Activated B cell treated with CpG ODN at 0.5 μM for 24 hours (primary cell): Measurements from ENCODE around the gene TTLL6. TPM values are rescaled to one million over a fixed set of nuclear protein-coding genes. Genes with fewer than 3 reads are reported as not detected.

Experiments
- ATAC-seq: fragments of 200-7000 bp; cut with Tn5 transposase; one replicate; pipeline ENCODE4 v1.10.0; 2021; ENCODE audit warnings: low read depth, mild to moderate bottlenecking, moderate library complexity
- CTCF ChIA-PET: fragments of 350-600 bp; sonication (Branson Sonifier 250); formaldehyde crosslinking; loops from one replicate; lab custom pipeline; 2021; ENCODE audit warnings: antibody characterized with exemption; lab: Charles Lee
- POLR2A ChIA-PET: fragments of 350-600 bp; sonication (Branson Sonifier 250); formaldehyde crosslinking; loops from one replicate; lab custom pipeline; 2021; ENCODE audit warnings: antibody characterized with exemption; lab: Charles Lee
- DNase-seq: peaks from one replicate; pipeline ENCODE4 v3.0.0; 2022
- H3K27ac Mint-ChIP-seq: one replicate; pipeline ENCODE4 v1.8.0; 2020; ENCODE audit warnings: mixed read lengths
- H3K27me3 Mint-ChIP-seq: one replicate; pipeline ENCODE4 v1.8.0; 2021; ENCODE audit warnings: mixed read lengths
- H3K36me3 Mint-ChIP-seq: one replicate; pipeline ENCODE4 v1.8.0; 2021; ENCODE audit warnings: low read depth, mixed read lengths
- H3K4me1 Mint-ChIP-seq: one replicate; pipeline ENCODE4 v1.8.0; 2021; ENCODE audit warnings: mixed read lengths
- H3K4me3 Mint-ChIP-seq: one replicate; pipeline ENCODE4 v1.8.0; 2020; ENCODE audit warnings: mild to moderate bottlenecking, mixed read lengths
- H3K9me3 Mint-ChIP-seq: one replicate; pipeline ENCODE4 v1.8.0; 2020; ENCODE audit warnings: mixed read lengths
- intact Hi-C: fragments of 100-400 bp; cut with micrococcal nuclease; formaldehyde crosslinking; loops from one replicate; pipeline ENCODE4 v1.15.1; 2024
- total RNA-seq: library from RNA; stranded (reverse); gene quantifications from 2 replicates; pipeline ENCODE4 v1.2.3, GENCODE V29; 2022
- TF ChIP-seq, protein P1 (sequence below): fragments of 200-600 bp; IDR thresholded peaks from one replicate; pipeline ENCODE4 v1.8.0; 2022; ENCODE audit warnings: antibody characterized with exemption, mild to moderate bottlenecking

The TTLL6 gene
- total RNA-seq, 1 donor from 2014 or later, result not detected

DNA sequence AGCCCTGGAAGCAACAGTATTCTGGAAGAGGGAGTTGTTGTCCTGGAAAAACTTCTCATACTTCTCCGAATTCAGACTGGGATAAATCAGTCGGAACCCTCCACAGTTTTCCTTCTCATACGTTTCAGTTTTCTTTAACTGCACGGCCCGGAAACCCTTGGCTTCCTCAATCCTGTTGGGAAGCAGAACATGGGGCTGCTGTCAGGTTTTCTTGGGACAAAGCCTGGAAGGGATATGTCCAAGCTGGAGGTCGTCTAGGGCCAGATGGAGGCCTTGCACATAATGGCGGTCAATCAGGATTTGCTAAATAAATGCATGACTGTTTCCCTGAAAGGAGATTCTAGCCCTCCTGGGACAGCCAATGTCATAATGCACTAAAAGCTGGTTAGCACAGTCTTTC lies 29.2 kb downstream of the TTLL6 start:
- ChIA-PET POLR2A (no interaction called here), CTCF (interaction anchor here (1.2 to 2.5 kb wide), 2 partner anchors 109 to 113 kb away, joined by 3 to 8 read pairs; no protein-coding TSS in a partner anchor)
- peaks cover 33% of the 10 kb centered on the region for H3K27me3 Mint-ChIP-seq
- no peak overlapping the region for H3K4me3 Mint-ChIP-seq
- no peaks in the 10 kb centered on the region for H3K9me3 Mint-ChIP-seq
- intact Hi-C loops, result no loop called here
- no peak overlapping the region for H3K27ac Mint-ChIP-seq
- H3K36me3 Mint-ChIP-seq, result no peaks in the 10 kb centered on the region
- DNase-seq (no peak), ATAC-seq (no peak)
- TF ChIP-seq, protein P1, sequence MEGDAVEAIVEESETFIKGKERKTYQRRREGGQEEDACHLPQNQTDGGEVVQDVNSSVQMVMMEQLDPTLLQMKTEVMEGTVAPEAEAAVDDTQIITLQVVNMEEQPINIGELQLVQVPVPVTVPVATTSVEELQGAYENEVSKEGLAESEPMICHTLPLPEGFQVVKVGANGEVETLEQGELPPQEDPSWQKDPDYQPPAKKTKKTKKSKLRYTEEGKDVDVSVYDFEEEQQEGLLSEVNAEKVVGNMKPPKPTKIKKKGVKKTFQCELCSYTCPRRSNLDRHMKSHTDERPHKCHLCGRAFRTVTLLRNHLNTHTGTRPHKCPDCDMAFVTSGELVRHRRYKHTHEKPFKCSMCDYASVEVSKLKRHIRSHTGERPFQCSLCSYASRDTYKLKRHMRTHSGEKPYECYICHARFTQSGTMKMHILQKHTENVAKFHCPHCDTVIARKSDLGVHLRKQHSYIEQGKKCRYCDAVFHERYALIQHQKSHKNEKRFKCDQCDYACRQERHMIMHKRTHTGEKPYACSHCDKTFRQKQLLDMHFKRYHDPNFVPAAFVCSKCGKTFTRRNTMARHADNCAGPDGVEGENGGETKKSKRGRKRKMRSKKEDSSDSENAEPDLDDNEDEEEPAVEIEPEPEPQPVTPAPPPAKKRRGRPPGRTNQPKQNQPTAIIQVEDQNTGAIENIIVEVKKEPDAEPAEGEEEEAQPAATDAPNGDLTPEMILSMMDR, result no peak
- peaks cover 5% of the 10 kb centered on the region for H3K4me1 Mint-ChIP-seq

- CTCF ChIA-PET, result interaction anchor here (0.9 kb wide), 1 partner anchor 99 kb away, joined by 3 read pairs; no protein-coding TSS in a partner anchor
- Mint-ChIP-seq H3K9me3 (peaks cover 3% of the 10 kb centered on the region), H3K36me3 (no peaks in the 10 kb centered on the region), H3K4me3 (no peak overlapping the region), H3K27ac (no peak overlapping the region), H3K27me3 (peaks cover 22% of the 10 kb centered on the region), H3K4me1 (no peaks in the 10 kb centered on the region)
- intact Hi-C loops, result no loop called here
- TF ChIP-seq, protein P1, result no peak
- ATAC-seq (no peak), DNase-seq (no peak)
- POLR2A ChIA-PET, result no interaction called here
Observed at GRCh38 chr17:48779421-48779820, 37.6 kb downstream of the TTLL6 start.

- Mint-ChIP-seq H3K4me3 (no peak overlapping the region), H3K27ac (no peak overlapping the region), H3K27me3 (peaks cover 29% of the 10 kb centered on the region), H3K36me3 (no peaks in the 10 kb centered on the region), H3K4me1 (no peaks in the 10 kb centered on the region), H3K9me3 (peaks cover 3% of the 10 kb centered on the region)
- TF ChIP-seq, protein P1, result no peak
- no peak for DNase-seq
- POLR2A ChIA-PET, result no interaction called here
- intact Hi-C loops, result no loop called here
- CTCF ChIA-PET, result no interaction called here
- no peak for ATAC-seq
Observed at GRCh38 chr17:48776602-48777001, 40.4 kb downstream of the TTLL6 start.

DNA sequence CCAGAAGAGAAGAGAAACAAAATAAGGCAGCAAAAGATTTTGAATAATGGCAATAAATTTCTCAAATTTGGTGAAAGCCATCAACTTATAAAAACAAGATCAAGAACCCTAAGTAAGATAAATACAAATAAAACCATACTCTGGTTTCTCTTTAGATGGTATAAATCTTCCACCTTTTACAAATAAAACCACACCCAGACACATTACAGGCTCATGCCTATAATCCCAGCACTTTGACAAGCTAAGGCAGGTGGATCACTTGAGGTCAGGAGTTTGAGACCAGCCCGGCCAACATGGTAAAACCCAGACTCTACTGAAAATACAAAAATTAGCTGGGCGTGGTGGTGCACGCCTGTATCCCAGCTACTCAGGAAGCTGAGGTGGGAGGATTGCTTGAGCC lies 43.8 kb downstream of the TTLL6 start:
- H3K4me3 Mint-ChIP-seq, result no peak overlapping the region
- H3K4me1 Mint-ChIP-seq, result no peaks in the 10 kb centered on the region
- no peaks in the 10 kb centered on the region for H3K36me3 Mint-ChIP-seq
- TF ChIP-seq, protein P1, result no peak
- POLR2A ChIA-PET, result no interaction called here
- no peaks in the 10 kb centered on the region for H3K9me3 Mint-ChIP-seq
- no peak for DNase-seq
- no peak for ATAC-seq
- H3K27me3 Mint-ChIP-seq, result peaks cover 41% of the 10 kb centered on the region
- intact Hi-C loops, result no loop called here
- no peak overlapping the region for H3K27ac Mint-ChIP-seq
- CTCF ChIA-PET, result no interaction called here

DNA sequence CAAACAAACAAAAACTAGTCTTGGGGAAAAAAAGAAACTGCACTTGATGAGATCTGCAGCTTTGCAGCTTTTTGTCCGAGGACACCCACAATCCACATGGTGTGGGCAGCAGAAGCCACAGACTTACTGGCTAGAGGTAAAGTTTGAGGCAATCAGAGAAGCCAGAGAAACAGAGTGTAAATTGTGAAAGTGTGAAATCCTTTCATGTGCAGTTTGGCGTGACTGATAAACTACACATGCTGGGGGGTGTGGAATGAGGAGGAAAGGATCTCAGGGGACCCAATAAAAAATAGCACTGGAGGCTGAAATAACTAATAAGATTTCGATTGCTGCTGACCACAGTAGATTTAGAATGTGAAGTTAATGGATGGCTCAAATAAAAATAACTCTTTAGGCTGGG lies 46.1 kb downstream of the TTLL6 start:
- Mint-ChIP-seq H3K27ac (no peak overlapping the region), H3K27me3 (peaks cover 39% of the 10 kb centered on the region), H3K4me1 (no peaks in the 10 kb centered on the region), H3K36me3 (no peaks in the 10 kb centered on the region), H3K9me3 (no peaks in the 10 kb centered on the region), H3K4me3 (no peak overlapping the region)
- intact Hi-C loops, result no loop called here
- ChIA-PET POLR2A (no interaction called here), CTCF (no interaction called here)
- DNase-seq, result no peak
- ATAC-seq, result no peak
- TF ChIP-seq, protein P1, result no peak
